ENCODE measurements around the gene INPPL1.
A peak's percentile ranks its signal among the peaks of the same experiment; 100 is the strongest.
"Not testable (repeated sequence)": the region's sequence is repeated elsewhere in the genome, so short reads cannot be mapped to it uniquely, and the experiment has no call there.

Gene INPPL1, protein sequence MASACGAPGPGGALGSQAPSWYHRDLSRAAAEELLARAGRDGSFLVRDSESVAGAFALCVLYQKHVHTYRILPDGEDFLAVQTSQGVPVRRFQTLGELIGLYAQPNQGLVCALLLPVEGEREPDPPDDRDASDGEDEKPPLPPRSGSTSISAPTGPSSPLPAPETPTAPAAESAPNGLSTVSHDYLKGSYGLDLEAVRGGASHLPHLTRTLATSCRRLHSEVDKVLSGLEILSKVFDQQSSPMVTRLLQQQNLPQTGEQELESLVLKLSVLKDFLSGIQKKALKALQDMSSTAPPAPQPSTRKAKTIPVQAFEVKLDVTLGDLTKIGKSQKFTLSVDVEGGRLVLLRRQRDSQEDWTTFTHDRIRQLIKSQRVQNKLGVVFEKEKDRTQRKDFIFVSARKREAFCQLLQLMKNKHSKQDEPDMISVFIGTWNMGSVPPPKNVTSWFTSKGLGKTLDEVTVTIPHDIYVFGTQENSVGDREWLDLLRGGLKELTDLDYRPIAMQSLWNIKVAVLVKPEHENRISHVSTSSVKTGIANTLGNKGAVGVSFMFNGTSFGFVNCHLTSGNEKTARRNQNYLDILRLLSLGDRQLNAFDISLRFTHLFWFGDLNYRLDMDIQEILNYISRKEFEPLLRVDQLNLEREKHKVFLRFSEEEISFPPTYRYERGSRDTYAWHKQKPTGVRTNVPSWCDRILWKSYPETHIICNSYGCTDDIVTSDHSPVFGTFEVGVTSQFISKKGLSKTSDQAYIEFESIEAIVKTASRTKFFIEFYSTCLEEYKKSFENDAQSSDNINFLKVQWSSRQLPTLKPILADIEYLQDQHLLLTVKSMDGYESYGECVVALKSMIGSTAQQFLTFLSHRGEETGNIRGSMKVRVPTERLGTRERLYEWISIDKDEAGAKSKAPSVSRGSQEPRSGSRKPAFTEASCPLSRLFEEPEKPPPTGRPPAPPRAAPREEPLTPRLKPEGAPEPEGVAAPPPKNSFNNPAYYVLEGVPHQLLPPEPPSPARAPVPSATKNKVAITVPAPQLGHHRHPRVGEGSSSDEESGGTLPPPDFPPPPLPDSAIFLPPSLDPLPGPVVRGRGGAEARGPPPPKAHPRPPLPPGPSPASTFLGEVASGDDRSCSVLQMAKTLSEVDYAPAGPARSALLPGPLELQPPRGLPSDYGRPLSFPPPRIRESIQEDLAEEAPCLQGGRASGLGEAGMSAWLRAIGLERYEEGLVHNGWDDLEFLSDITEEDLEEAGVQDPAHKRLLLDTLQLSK

GRCh38 chr11:72224564-72225410, at the start of gene INPPL1:
Gene INPPL1 (plus strand): TSS chr11:72224767. CDS start chr11:72224985, 218 bp downstream.
- DNase-seq = peak; percentile 37

DNA sequence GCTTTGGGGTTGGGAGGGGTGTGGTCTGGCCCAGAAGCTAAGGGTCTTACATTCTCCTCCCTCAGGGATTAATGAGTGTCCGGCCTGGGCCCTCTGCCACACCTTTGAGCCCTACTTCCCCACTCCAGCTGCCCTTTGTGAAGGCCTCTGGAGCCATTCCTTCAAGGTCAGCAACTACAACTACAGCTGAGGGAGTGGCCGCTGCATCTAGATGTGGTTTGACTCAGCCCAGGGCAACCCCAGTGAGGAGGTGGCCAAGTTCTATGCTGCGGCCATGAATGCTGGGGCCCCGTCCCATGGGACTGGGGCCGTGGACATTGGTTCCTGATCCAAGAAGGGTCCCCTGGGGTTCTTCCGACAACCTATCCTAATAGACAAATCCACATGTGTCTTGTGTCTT, 46.9 kb upstream of the INPPL1 start:
- no peak for DNase-seq

- DNase-seq = no peak
These were observed 45.3 kb upstream of the INPPL1 start for GRCh38 chr11:72179049-72179803.

DNA sequence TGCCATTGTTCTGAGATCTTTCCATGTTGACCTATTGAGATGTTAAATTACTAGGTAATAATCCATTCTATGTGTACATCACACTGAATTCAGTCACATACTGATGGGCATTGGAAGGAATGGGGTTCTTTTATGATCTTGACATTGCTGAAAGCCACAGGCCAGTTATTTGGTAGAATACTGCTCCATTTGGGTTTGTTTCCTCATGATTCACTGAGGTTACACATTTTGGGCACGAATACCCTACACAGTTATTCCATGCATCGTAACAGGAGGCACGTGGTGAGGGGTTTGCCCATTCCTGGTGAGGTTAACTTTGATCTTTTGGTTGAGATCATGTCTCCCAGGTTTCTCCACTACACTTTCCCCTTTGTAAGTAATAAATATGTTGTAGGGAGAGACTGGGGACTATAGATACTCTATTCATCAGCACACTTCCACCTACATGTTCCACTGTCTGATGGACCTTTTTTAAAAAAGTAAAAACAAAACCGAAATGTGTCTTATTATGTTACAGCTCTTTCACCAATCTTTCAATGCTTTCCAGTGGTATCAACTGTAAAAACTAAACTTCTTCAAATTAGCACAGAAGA, 44.7 kb upstream of the INPPL1 start:
- no peak for DNase-seq

DNA sequence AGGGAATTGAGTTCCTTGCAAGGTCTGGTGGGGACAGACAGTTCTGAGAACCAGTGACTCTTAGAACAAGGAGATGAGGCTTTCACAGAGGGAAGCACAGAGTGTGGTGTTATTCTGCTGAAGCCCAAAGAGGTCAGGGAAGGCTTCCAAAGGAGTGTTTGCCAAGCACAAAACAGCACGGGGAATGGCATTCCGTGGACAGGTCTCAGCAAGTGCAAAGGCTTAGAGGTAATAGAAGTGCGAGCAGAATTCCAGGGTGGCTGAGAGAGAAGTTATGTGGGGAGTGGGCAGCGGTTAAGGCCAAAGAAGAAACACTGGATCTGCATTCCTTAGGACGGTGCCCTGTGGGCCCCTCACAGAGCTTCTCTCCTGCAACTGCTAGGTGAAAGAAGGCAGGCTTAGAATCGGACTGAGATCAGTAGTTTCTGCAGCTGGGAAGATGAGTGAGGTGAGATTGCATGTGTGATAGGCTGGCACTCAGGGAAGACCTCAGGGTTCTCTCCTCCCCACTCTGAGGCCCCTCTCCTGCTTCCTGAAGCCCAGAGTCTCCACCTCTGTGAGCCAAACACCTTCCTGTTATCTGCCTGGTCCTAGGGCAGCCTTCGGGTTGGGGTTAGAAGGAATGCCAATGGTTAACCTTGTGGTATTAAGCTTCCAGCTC, 43.5 kb upstream of the INPPL1 start:
- DNase-seq = not testable (repeated sequence)

- DNase-seq = not testable (repeated sequence)
These were observed 43.0 kb upstream of the INPPL1 start for GRCh38 chr11:72181553-72181958.

DNA sequence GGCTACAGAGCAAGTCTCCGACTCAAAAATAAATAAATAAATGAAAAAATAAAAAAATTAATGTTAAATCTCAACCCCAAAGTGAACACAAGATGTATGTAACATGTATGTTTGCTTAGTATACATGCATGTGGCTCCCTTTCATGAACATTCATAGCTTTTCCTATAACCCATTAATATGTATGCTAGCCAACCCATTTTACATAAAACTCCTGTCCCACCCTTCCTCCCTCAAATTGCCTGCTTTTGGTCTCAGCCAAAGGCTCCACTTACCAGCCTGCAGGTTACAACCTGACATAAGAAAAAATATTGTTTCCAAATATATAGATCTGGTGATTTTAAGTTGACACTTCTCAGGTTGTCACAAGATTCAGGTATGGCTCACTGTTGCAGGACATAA, 36.3 kb upstream of the INPPL1 start:
- no peak for DNase-seq

GRCh38 chr11:72189455-72190250, 34.9 kb upstream of the INPPL1 start:
- no peak for DNase-seq

- no peak for DNase-seq
These were observed 33.9 kb upstream of the INPPL1 start for GRCh38 chr11:72190631-72191071.

- DNase-seq = no peak
These were observed 32.6 kb upstream of the INPPL1 start, which contains the start of gene FOLR1 for GRCh38 chr11:72191961-72192381. Gene FOLR1 (plus strand): TSS chr11:72192140. CDS start chr11:72192174, 34 bp downstream.

GRCh38 chr11:72195518-72196270, 28.9 kb upstream of the INPPL1 start:
- DNase-seq = no peak

DNA sequence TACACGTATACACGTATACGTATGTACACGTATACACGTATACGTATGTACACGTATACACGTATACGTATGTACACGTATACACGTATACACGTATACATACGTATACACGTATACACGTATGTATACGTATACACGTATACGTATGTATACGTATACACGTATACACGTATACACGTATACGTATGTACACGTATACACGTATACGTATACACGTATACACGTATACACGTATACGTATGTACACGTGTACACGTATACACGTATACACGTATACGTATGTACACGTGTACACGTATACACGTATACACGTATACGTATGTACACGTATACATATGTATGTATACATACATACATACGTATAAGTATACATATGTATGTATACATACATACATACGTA, 23.1 kb upstream of the INPPL1 start:
- not testable (repeated sequence) for DNase-seq

- DNase-seq = no peak
These were observed 22.0 kb upstream of the INPPL1 start for GRCh38 chr11:72202571-72202970.

DNA sequence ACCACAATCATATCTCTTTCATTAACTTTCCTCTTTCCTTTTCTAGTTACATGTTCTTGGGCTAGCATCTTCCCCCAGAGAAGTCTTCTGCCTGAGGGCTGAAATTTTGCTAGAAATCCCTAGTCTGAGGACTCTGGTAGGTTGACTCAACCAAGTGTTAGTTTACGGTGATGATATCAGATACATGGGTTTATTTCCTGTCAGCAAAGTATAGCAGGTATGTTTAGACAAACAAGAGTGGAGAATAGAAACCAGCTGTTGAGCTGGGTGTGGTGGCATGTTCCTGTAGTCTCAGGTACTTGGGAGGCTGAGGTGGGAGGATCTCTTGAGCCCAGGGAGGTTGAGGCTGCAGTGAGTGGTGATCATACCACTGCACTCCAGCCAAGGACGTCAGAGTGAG, 21.4 kb upstream of the INPPL1 start:
- no peak for DNase-seq

GRCh38 chr11:72204886-72205285, 19.7 kb upstream of the INPPL1 start:
- DNase-seq = no peak

GRCh38 chr11:72206794-72207193, 17.8 kb upstream of the INPPL1 start:
- not testable (repeated sequence) for DNase-seq

- no peak for DNase-seq
These were observed 16.3 kb upstream of the INPPL1 start for GRCh38 chr11:72208281-72208680.

- no peak for DNase-seq
These were observed 15.5 kb upstream of the INPPL1 start for GRCh38 chr11:72209101-72209500.

Data from stimulated activated naive CD4-positive, alpha-beta T cell treated with Interleukin-2 at 50 U/mL for 16 hours (primary cell).